Measurements from ENCODE around the gene MAPK8IP1. TPM values are rescaled to one million over a fixed set of nuclear protein-coding genes. Genes with fewer than 3 reads are reported as not detected.

The MAPK8IP1 gene
- total and polyA plus RNA-seq, 2 donors (not counting 1 experiment from before 2014, with no cell fraction given) = 2.1 to 4.0 TPM

DNA sequence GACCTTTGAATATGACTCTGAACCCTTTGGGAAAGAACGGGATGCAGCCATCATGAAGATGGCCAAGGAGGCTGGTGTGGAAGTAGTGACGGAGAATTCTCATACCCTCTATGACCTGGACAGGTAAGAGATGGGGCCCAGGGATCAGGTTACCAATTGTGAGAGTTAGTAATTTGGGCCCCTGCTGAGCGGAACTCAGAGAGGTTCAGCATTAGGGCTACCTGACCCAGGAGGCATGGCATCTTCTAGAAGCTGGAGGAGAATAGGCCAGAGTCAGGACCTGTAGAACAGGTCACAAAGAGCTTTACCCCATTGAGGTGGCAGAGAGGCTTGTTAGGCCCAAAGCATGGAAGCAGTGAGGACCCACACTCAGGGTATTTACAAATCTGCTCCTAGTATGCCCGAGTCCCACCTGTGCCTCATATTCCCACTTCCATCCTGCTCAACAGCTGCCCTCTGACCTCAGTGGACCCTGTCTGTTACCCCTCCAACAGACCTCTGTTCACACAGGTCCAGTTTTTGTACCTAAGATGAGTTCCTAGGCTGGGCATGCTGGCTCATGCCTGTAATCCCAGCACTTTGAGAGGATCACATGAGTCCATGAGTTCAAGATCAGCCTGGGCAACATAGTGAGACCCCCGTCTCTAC, 26.6 kb upstream of the MAPK8IP1 start:
- Mint-ChIP-seq H3K4me3 (no peak overlapping the region), H3K4me1 (peaks cover 2% of the 10 kb centered on the region), H3K9me3 (ENCODE audit: insufficient read depth) (no peaks in the 10 kb centered on the region), H3K27me3 (no peaks in the 10 kb centered on the region), H3K27ac (no peak overlapping the region)
- Histone ChIP-seq H2AFZ (ENCODE audit: insufficient read depth, low read depth, low read length, poor library complexity, severe bottlenecking) (no peak overlapping the region), H3K4me3 (ENCODE audit: control extremely low read depth in 1 of 5, extremely low read depth in 1 of 5, insufficient read depth in 1 of 5, low read depth in 2 of 5, low read length in 4 of 5) (no peak overlapping the region), H3K79me2 (ENCODE audit: control insufficient read depth, insufficient read depth, low read length) (peaks cover 43% of the 10 kb centered on the region), H3K9me3 (ENCODE audit: control extremely low read depth in 1 of 3, control insufficient read depth in 2 of 3, insufficient read depth in 1 of 3, low read length in 2 of 3) (no peaks in the 10 kb centered on the region), H3K9ac (ENCODE audit: low read length) (no peak overlapping the region), H4K20me1 (ENCODE audit: control insufficient read depth, insufficient read depth, low read length, poor library complexity, severe bottlenecking) (peaks cover 70% of the 10 kb centered on the region), H3K4me2 (replicated peaks; ENCODE audit: low read depth, low read length, poor library complexity, severe bottlenecking) (no peak overlapping the region), H3K27me3 (replicated peaks in 1 of 4; ENCODE audit: control extremely low read depth in 1 of 4, control insufficient read depth in 3 of 4, insufficient read depth in 4 of 4, low read length in 3 of 4) (no peaks in the 10 kb centered on the region), H3K4me1 (ENCODE audit: control insufficient read depth in 2 of 2, insufficient read depth in 2 of 2, low read length in 2 of 2) (no peaks in the 10 kb centered on the region), H3K36me3 (replicated peaks in 1 of 2; ENCODE audit: control extremely low read depth in 1 of 2, control insufficient read depth in 1 of 2, extremely low read depth in 1 of 2, insufficient read depth in 2 of 2, low read length in 1 of 2) (peaks cover 6 to 87% of the 10 kb centered on the region in 2 experiments), H3K27ac (ENCODE audit: low read length in 2 of 2) (no peak overlapping the region)
- DNase-seq (no peak), ATAC-seq (ENCODE audit: low read depth) (no peak)
- ChIA-PET POLR2A (no interaction called here), CTCF (interaction anchor here (1.2 to 1.6 kb wide), 3 partner anchors 15 to 148 kb away, joined by 6 to 7 read pairs (median 6); no protein-coding TSS in a partner anchor)
- TF ChIP-seq, protein P1, sequence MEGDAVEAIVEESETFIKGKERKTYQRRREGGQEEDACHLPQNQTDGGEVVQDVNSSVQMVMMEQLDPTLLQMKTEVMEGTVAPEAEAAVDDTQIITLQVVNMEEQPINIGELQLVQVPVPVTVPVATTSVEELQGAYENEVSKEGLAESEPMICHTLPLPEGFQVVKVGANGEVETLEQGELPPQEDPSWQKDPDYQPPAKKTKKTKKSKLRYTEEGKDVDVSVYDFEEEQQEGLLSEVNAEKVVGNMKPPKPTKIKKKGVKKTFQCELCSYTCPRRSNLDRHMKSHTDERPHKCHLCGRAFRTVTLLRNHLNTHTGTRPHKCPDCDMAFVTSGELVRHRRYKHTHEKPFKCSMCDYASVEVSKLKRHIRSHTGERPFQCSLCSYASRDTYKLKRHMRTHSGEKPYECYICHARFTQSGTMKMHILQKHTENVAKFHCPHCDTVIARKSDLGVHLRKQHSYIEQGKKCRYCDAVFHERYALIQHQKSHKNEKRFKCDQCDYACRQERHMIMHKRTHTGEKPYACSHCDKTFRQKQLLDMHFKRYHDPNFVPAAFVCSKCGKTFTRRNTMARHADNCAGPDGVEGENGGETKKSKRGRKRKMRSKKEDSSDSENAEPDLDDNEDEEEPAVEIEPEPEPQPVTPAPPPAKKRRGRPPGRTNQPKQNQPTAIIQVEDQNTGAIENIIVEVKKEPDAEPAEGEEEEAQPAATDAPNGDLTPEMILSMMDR (IDR thresholded peaks at IDR 0.05) = no peak
- no peak for TF ChIP-seq EZH2 (IDR thresholded peaks at IDR 0.05; ENCODE audit: borderline replicate concordance, insufficient read depth, low read depth, low read length, poor library complexity, severe bottlenecking)
- intact Hi-C loops (cut with micrococcal nuclease) = no loop called here
- WGBS (ENCODE audit: insufficient coverage) = 100% methylated on average over 4 of the region's 5 CpGs

DNA sequence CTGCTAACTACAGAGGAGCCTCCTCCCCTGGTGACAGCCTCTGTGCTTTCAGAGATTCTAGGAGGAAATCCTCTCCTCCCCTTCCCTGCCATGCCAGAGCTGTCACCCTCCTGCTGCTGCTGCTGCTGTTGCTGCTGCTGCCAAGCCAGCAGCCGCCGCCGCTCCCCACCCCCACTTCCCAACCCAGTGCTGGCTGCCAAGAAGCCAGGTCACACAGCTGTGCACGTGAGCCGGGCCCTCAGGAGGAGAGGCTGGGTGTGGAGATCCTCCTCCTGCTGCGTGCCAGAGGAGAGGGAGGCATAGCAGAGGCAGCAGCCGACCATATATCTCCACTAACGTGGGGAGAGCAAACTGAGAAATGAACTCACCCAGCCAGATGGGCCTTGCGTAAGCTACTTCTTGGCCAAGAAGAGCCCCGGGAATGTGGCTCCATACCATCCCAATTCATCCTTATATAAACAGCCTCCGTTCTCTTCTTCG, 25.8 kb upstream of the MAPK8IP1 start:
- Mint-ChIP-seq H3K4me1 (no peaks in the 10 kb centered on the region), H3K27me3 (no peaks in the 10 kb centered on the region), H3K4me3 (no peak overlapping the region), H3K27ac (no peak overlapping the region), H3K9me3 (ENCODE audit: insufficient read depth) (no peaks in the 10 kb centered on the region)
- Histone ChIP-seq H4K20me1 (ENCODE audit: control insufficient read depth, insufficient read depth, low read length, poor library complexity, severe bottlenecking) (peaks cover 61% of the 10 kb centered on the region), H3K9me3 (ENCODE audit: control extremely low read depth in 1 of 3, control insufficient read depth in 2 of 3, insufficient read depth in 1 of 3, low read length in 2 of 3) (no peaks in the 10 kb centered on the region), H2AFZ (ENCODE audit: insufficient read depth, low read depth, low read length, poor library complexity, severe bottlenecking) (no peak overlapping the region), H3K9ac (ENCODE audit: low read length) (no peak overlapping the region), H3K79me2 (ENCODE audit: control insufficient read depth, insufficient read depth, low read length) (peaks cover 34% of the 10 kb centered on the region), H3K36me3 (replicated peaks in 1 of 2; ENCODE audit: control extremely low read depth in 1 of 2, control insufficient read depth in 1 of 2, extremely low read depth in 1 of 2, insufficient read depth in 2 of 2, low read length in 1 of 2) (peaks cover 6 to 95% of the 10 kb centered on the region in 2 experiments), H3K4me1 (ENCODE audit: control insufficient read depth in 2 of 2, insufficient read depth in 2 of 2, low read length in 2 of 2) (no peaks in the 10 kb centered on the region), H3K4me2 (replicated peaks; ENCODE audit: low read depth, low read length, poor library complexity, severe bottlenecking) (no peak overlapping the region), H3K4me3 (ENCODE audit: control extremely low read depth in 1 of 5, extremely low read depth in 1 of 5, insufficient read depth in 1 of 5, low read depth in 2 of 5, low read length in 4 of 5) (no peak overlapping the region), H3K27me3 (replicated peaks in 1 of 4; ENCODE audit: control extremely low read depth in 1 of 4, control insufficient read depth in 3 of 4, insufficient read depth in 4 of 4, low read length in 3 of 4) (no peaks in the 10 kb centered on the region), H3K27ac (ENCODE audit: low read length in 2 of 2) (no peak overlapping the region)
- intact Hi-C loops (cut with micrococcal nuclease) = no loop called here
- DNase-seq = no peak
- POLR2A ChIA-PET = no interaction called here
- ATAC-seq (ENCODE audit: low read depth) = no peak
- WGBS (ENCODE audit: insufficient coverage) = 95% methylated on average over 10 of the region's 12 CpGs
- CTCF ChIA-PET = interaction anchor here (0.7 to 1.6 kb wide), 6 partner anchors 12 to 135 kb away, joined by 3 to 6 read pairs (median 4); partner anchors contain the start of gene CRY2
- no peak for TF ChIP-seq EZH2 (IDR thresholded peaks at IDR 0.05; ENCODE audit: borderline replicate concordance, insufficient read depth, low read depth, low read length, poor library complexity, severe bottlenecking)
- TF ChIP-seq, protein P1 (IDR thresholded peaks at IDR 0.05) = no peak

Data from B cell (primary cell).